Activated T-cell treated with anti-CD3 and anti-CD28 coated beads, Interleukin-2, amount 50 U/mL, for 1 hour (primary cell): ENCODE results near the gene CCNB3.
"Not testable (repeated sequence)": the region's sequence is repeated elsewhere in the genome, so short reads cannot be mapped to it uniquely, and the experiment has no call there.

ENCODE experiments used
- DNase-seq: peaks from one replicate; pipeline ENCODE4 v3.0.0-alpha.2; 2020

CCNB3 gene

GRCh38 chrX:50204364-50204899 is at the start of gene CCNB3:
CCNB3 (plus strand) TSS chrX:50204765; CDS start chrX:50285164, 80,399 bp downstream.
- peak; percentile 66 for DNase-seq

GRCh38 chrX:50157545-50158135 is 46.9 kb upstream of the CCNB3 start:
- no peak for DNase-seq

GRCh38 chrX:50158593-50158992 is 46.0 kb upstream of the CCNB3 start:
- DNase-seq = no peak

- DNase-seq = no peak
Observed at GRCh38 chrX:50161127-50161526, 43.4 kb upstream of the CCNB3 start.

- no peak for DNase-seq
Observed at GRCh38 chrX:50165727-50166126, 38.8 kb upstream of the CCNB3 start.

GRCh38 chrX:50167366-50167765 is 37.2 kb upstream of the CCNB3 start:
- no peak for DNase-seq

- DNase-seq = no peak
Observed at GRCh38 chrX:50168241-50168687, 36.3 kb upstream of the CCNB3 start.

- no peak for DNase-seq
Observed at GRCh38 chrX:50169717-50170116, 34.8 kb upstream of the CCNB3 start.

- DNase-seq = no peak
Observed at GRCh38 chrX:50180073-50180940, 24.3 kb upstream of the CCNB3 start.

- DNase-seq = no peak
Observed at GRCh38 chrX:50183891-50184290, 20.7 kb upstream of the CCNB3 start.

GRCh38 chrX:50188859-50189600 is 15.5 kb upstream of the CCNB3 start:
- no peak for DNase-seq

GRCh38 chrX:50198348-50198747 is 6.2 kb upstream of the CCNB3 start:
- no peak for DNase-seq

GRCh38 chrX:50200907-50201306 is 3.7 kb upstream of the CCNB3 start, which contains the start of gene AKAP4:
AKAP4 (minus strand) TSS chrX:50201007; CDS start chrX:50200889, 118 bp downstream.
- no peak for DNase-seq

GRCh38 chrX:50202539-50202938 is 2.0 kb upstream of the CCNB3 start:
- DNase-seq = no peak

GRCh38 chrX:50206753-50207152 is 2.2 kb downstream of the CCNB3 start:
- DNase-seq = no peak

GRCh38 chrX:50211510-50211909 is 6.9 kb downstream of the CCNB3 start:
- no peak for DNase-seq

- no peak for DNase-seq
Observed at GRCh38 chrX:50281253-50281652, 76.7 kb downstream of the CCNB3 start.

- no peak for DNase-seq
Observed at GRCh38 chrX:50327235-50327634, 122.7 kb downstream of the CCNB3 start.

GRCh38 chrX:50332668-50333067 is 128.1 kb downstream of the CCNB3 start:
- DNase-seq = not testable (repeated sequence)

GRCh38 chrX:50333308-50333707 is 128.7 kb downstream of the CCNB3 start:
- no peak for DNase-seq

- DNase-seq = no peak
Observed at GRCh38 chrX:50343917-50344316, 139.4 kb downstream of the CCNB3 start.

- no peak for DNase-seq
Observed at GRCh38 chrX:50372966-50373365, 168.4 kb downstream of the CCNB3 start.
